HG02642 (cell line): ENCODE measurements around the gene ELOB.

Experiments
- ATAC-seq: cut with Tn5 transposase; IDR thresholded peaks from one replicate; pipeline ENCODE4 v1.9.1; 2021; ENCODE audit warnings: mild to moderate bottlenecking; ENCODE audit not compliant: unreplicated experiment, poor library complexity

ELOB gene

GRCh38 chr16:2811703-2812471, 34.8 kb upstream of the ELOB start:
- ATAC-seq, result no peak

- no peak for ATAC-seq
These were observed 33.6 kb upstream of the ELOB start for GRCh38 chr16:2810651-2811050.

- ATAC-seq, result no peak
These were observed 32.2 kb upstream of the ELOB start for GRCh38 chr16:2809149-2809760.

- ATAC-seq, result no peak
These were observed 31.1 kb upstream of the ELOB start for GRCh38 chr16:2808181-2808580.

GRCh38 chr16:2806286-2806685, 29.2 kb upstream of the ELOB start:
- no peak for ATAC-seq

- no peak for ATAC-seq
These were observed 27.6 kb upstream of the ELOB start for GRCh38 chr16:2804728-2805127.

GRCh38 chr16:2803545-2804195, 26.6 kb upstream of the ELOB start:
- ATAC-seq, result no peak

- no peak for ATAC-seq
These were observed 22.8 kb upstream of the ELOB start for GRCh38 chr16:2799859-2800226.

GRCh38 chr16:2799205-2799858, 22.3 kb upstream of the ELOB start:
- ATAC-seq, result no peak

GRCh38 chr16:2798723-2799204, 21.7 kb upstream of the ELOB start:
- ATAC-seq, result no peak

GRCh38 chr16:2795395-2796143, 18.5 kb upstream of the ELOB start:
- ATAC-seq, result no peak

- no peak for ATAC-seq
These were observed 15.9 kb upstream of the ELOB start for GRCh38 chr16:2792940-2793339.

GRCh38 chr16:2791174-2791573, 14.1 kb upstream of the ELOB start:
- ATAC-seq, result no peak

GRCh38 chr16:2790631-2791030, 13.6 kb upstream of the ELOB start:
- ATAC-seq, result no peak

GRCh38 chr16:2787961-2788360, 10.9 kb upstream of the ELOB start:
- no peak for ATAC-seq

GRCh38 chr16:2787406-2787805, 10.3 kb upstream of the ELOB start, which contains the start of gene PRSS33:
TSS of gene PRSS33 (minus strand) at chr16:2787560. CDS start at chr16:2786547, 1,013 bp downstream.
- no peak for ATAC-seq

GRCh38 chr16:2786826-2787151, 9.7 kb upstream of the ELOB start:
- no peak for ATAC-seq

GRCh38 chr16:2786061-2786825, 9.2 kb upstream of the ELOB start:
- no peak for ATAC-seq

GRCh38 chr16:2785101-2785991, 8.3 kb upstream of the ELOB start:
- no peak for ATAC-seq
